NCI-H2107 treated with DMSO at 0.1 percent for 48 hours (cell line): Measurements from ENCODE around the gene RETREG1.
A peak's percentile ranks its signal among the peaks of the same experiment; 100 is the strongest.

Source experiments
- DNase-seq: peaks from one replicate; lab custom pipeline; 2025; ENCODE audit not compliant: unreplicated experiment; lab: John Stamatoyannopoulos, UW

The RETREG1 gene

GRCh38 chr5:16534280-16534679 is 82.5 kb downstream of the RETREG1 start:
- DNase-seq, result no peak

- no peak for DNase-seq
Measured at GRCh38 chr5:16531063-16531648, 85.6 kb downstream of the RETREG1 start.

GRCh38 chr5:16529306-16529705 is 87.5 kb downstream of the RETREG1 start:
- no peak for DNase-seq

GRCh38 chr5:16528382-16529110 is 88.3 kb downstream of the RETREG1 start:
- DNase-seq, result no peak

- no peak for DNase-seq
Measured at GRCh38 chr5:16525651-16526050, 91.1 kb downstream of the RETREG1 start.

- no peak for DNase-seq
Measured at GRCh38 chr5:16524286-16524685, 92.5 kb downstream of the RETREG1 start.

GRCh38 chr5:16521521-16522483 is 95.0 kb downstream of the RETREG1 start:
- no peak for DNase-seq

- no peak for DNase-seq
Measured at GRCh38 chr5:16520841-16521240, 96.0 kb downstream of the RETREG1 start.

GRCh38 chr5:16519435-16519834 is 97.4 kb downstream of the RETREG1 start:
- DNase-seq, result no peak

GRCh38 chr5:16518606-16519005 is 98.2 kb downstream of the RETREG1 start:
- DNase-seq, result no peak

- DNase-seq, result no peak
Measured at GRCh38 chr5:16515532-16515931, 101.3 kb downstream of the RETREG1 start.

GRCh38 chr5:16510098-16510497 is 106.7 kb downstream of the RETREG1 start:
- DNase-seq, result no peak

- peak; percentile 16 for DNase-seq
Measured at GRCh38 chr5:16508730-16509531, 107.9 kb downstream of the RETREG1 start.

GRCh38 chr5:16507716-16508115 is 109.1 kb downstream of the RETREG1 start:
- DNase-seq, result no peak

- DNase-seq, result no peak
Measured at GRCh38 chr5:16505904-16506303, 110.9 kb downstream of the RETREG1 start.

GRCh38 chr5:16505140-16505891 is 111.5 kb downstream of the RETREG1 start:
- no peak for DNase-seq

GRCh38 chr5:16504571-16504970 is 112.2 kb downstream of the RETREG1 start:
- no peak for DNase-seq

- DNase-seq, result no peak
Measured at GRCh38 chr5:16502866-16503265, 113.9 kb downstream of the RETREG1 start.

GRCh38 chr5:16500024-16500423 is 116.8 kb downstream of the RETREG1 start:
- DNase-seq, result no peak

GRCh38 chr5:16497546-16497945 is 119.3 kb downstream of the RETREG1 start:
- no peak for DNase-seq
